HG03175 (cell line): Measurements from ENCODE around the gene MAP4K2.

Source experiments
- ATAC-seq: cut with Tn5 transposase; IDR thresholded peaks from one replicate; pipeline ENCODE4 v1.9.1; 2021; ENCODE audit warnings: mild to moderate bottlenecking, moderate library complexity; ENCODE audit not compliant: unreplicated experiment

Gene MAP4K2

DNA sequence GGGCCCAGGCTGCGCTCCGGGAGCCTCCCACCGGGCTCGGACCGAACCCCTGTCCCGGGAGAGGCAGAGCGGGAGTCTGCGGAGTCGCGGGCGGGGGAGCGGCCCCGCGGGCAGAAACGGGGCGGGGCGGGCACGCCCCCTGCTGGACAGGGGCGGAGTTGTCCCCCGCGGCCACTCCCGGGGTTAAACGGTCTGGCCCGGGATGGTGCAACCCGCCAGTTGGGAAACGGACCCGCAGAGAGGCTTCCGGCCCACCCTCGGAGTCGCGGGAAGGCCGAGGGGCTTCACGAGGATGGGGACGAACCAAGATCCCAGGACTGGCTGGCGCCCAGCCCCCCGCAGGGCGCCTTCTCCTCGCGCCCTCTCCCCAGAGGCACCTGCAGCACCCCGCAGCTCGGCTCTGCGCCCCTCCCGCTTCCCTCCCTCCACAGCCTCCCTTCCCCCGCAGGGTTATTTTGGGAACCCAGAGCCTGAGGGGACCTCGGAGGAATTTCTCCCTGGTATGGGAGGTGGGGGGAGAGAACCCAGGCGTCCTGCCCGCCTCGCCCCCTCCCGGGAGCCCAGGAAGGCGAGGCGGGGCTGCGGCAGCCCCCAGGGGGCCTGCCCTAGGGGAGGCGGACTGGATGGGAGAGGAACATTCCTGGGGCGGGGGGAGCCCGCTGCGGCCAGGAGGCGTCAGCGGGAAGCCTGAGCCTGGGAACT, 60.0 kb downstream of the MAP4K2 start:
- peak; percentile 41 for ATAC-seq

DNA sequence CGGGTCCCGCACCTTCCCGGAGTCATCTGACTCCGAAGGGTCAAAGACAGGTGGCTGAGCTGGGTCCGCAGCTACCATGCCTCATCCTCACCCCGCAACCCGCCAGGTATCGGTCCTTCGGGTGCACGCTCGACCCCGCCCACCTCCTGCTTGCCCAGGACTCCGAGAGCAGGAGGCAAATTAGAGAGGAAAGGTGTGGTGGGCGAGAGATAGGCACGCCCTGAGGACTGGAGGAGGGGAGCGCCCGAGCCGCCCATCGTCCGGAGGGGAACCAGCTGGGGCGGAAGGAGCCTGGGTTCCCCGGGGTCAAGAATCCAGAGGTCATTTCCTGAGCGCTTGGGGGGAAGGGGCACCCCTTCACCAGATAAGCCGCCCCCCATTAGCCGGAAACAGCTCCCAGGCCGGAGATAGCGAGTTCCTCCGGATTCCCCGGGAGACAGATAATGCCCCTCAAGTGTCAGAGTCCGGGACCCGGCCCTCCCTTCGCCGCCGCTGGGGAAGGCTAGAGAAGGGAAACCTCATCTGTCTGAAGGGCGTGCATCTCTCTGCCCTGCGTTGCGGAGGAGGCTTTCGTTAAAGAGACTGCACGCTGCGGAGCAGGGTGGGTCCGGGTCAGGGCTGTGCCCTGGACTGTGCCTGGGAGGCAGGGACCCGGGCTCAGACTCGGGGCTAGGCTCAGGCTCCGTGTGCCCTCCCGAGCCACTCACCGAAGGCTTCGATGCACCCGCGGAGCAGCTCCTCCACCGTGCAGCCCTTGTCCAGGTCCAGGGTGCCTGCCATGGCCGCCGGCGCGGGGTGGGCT, 60.7 kb downstream of the MAP4K2 start:
- ATAC-seq = peak; percentile 5

DNA sequence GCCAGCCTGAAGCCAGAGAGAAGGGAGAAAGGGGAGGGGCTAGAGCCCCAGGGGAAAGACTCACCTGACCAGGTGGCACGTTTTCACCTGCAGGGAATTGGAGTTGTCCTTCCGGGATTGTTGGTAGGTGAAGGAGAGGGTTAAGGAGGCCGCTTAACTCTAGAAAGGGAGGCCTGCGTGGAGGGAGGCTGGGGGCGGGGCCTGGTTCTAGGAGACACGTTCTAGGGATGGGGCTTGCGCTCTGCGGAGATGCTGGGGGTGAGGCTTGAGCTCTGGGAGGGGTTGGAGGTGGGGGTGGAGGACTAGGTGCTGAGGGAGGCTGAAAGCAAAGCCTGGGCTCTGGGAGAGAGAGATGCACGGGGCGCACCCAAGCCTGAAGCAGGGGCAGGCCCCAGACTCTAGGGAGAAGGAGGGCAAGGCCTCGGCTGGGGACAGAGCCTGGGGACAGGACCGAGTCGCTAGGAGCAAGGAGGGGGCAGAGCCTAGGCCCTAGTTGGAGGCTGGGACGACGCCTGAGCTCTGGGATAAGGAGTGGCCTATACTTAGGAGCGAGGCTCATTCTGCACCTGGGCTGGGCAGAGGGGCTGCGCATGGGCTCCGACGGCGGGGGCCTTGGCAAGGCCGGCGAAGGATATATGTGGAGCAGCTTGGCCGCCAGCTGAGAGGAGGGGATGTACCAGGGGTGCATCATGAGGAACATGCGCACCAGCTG, 61.5 kb downstream of the MAP4K2 start:
- ATAC-seq = no peak

DNA sequence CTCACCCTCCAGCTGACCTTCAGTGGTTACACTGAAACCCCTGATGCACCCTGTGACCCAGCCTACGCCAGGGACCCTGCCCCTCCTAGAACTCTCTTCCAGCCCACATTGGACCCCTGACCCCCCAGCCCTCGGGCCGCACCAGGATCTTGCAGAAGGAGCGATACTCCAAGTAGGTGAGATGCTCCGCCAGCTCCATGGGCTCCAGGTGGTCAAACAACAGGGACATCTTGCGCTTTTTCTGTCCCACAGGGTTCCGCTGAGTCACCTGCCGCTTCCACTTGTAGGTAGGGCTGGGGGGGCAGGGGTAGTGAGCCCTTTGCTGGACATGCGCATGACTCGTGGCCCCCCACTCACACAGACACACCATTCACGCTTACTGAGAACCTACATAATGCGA, 63.1 kb downstream of the MAP4K2 start:
- ATAC-seq = no peak

DNA sequence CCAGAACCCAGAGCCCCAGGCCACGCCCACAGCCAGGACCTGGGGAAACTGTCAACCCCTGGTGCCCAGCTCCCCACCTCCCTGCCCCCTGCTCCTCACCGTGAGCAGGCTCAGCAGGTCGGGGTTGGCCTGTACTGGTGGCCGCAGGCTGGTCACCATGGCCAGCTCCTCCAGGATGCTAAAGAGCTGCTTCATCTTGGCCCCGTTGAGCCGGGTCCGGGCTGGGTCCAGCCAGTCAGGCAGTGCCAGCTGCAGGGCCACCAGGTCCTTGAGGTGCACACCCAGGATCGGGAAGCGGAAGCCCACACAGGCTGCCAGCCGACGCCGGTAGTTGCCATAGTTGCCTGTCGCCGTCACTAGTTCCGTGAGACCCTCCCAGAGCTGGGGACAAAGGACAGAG, 66.4 kb downstream of the MAP4K2 start:
- no peak for ATAC-seq

DNA sequence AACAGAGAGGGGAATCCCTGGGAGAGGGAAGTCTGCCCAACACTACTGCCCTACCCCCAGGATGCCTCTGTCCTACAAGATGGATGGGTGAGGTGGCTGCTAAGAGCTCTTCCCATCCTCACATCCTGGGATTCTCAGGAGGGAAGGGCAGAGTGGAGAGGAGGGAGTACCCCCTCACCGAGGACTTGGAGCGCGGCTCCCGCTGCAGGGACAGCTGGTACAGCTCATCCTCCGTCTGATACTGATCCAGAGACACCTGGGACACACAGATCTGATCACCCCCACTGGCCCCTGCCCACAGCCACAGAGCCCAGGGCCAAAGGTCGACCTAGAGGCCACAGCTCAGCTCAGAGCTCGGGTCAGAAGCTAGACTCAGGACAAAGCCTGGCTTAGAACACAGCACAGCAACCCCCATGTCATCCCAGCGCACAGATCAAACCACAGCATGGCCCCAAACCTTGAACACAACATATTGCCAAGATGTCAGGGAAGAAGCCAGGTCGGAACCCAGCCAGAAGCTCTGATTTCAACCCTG, 67.2 kb downstream of the MAP4K2 start:
- ATAC-seq = no peak
